ENCODE measurements around the gene CSNK1G2. TPM values are rescaled to one million over a fixed set of nuclear protein-coding genes. Genes with fewer than 3 reads are reported as not detected.
A peak's percentile ranks its signal among the peaks of the same experiment; 100 is the strongest.

Gene CSNK1G2
- total RNA-seq, 2 experiments from 2014 or later: 51.9 to 57.5 TPM

- Mint-ChIP-seq H3K4me1 (ENCODE audit: low read depth) (peaks cover 12% of the 10 kb centered on the region), H3K4me3 (no peak overlapping the region), H3K36me3 (ENCODE audit: low read depth) (peaks cover 1% of the 10 kb centered on the region), H3K27ac (no peak overlapping the region), H3K27me3 (no peaks in the 10 kb centered on the region), H3K9me3 (no peaks in the 10 kb centered on the region)
- DNase-seq: no peak
- POLR2A ChIA-PET: interaction anchor here (0.6 kb wide), 1 partner anchor 166 kb away, joined by 3 read pairs; no protein-coding TSS in a partner anchor
- TF ChIP-seq CTCF (IDR thresholded peaks at IDR 0.05): no peak
- CTCF ChIA-PET: interaction anchor here (1.3 to 1.8 kb wide), 2 partner anchors 21 to 95 kb away, joined by 4 read pairs; no protein-coding TSS in a partner anchor
- no peak for ATAC-seq
- intact Hi-C loops (cut with micrococcal nuclease): no loop called here
Measured at GRCh38 chr19:1924320-1924961, 16.5 kb upstream of the CSNK1G2 start.

- peaks cover 20% of the 10 kb centered on the region for H3K4me1 Mint-ChIP-seq (ENCODE audit: low read depth)
- POLR2A ChIA-PET: no interaction called here
Measured at GRCh38 chr19:1925544-1925943, 15.4 kb upstream of the CSNK1G2 start.

GRCh38 chr19:1929021-1929742 lies 11.8 kb upstream of the CSNK1G2 start:
- Mint-ChIP-seq H3K36me3 (ENCODE audit: low read depth) (peaks cover 3% of the 10 kb centered on the region), H3K4me3 (peak overlapping the region; percentile 58), H3K4me1 (ENCODE audit: low read depth) (peaks cover 15% of the 10 kb centered on the region), H3K9me3 (peaks cover 8% of the 10 kb centered on the region), H3K27me3 (no peaks in the 10 kb centered on the region), H3K27ac (no peak overlapping the region)
- peak; percentile 87 for DNase-seq
- intact Hi-C loops (cut with micrococcal nuclease): no loop called here
- peak; percentile 93 for ATAC-seq
- POLR2A ChIA-PET: interaction anchor here (0.6 to 0.8 kb wide), 4 partner anchors 8 to 103 kb away, joined by 3 read pairs; no protein-coding TSS in a partner anchor
- peak; percentile 95 for TF ChIP-seq CTCF (IDR thresholded peaks at IDR 0.05)
- CTCF ChIA-PET: interaction anchor here (0.7 to 2.1 kb wide), 21 partner anchors 13 to 163 kb away, joined by 3 to 7 read pairs (median 4); partner anchors contain the start of gene ABHD17A

More at GRCh38 chr19:1925544-1925943, 15.4 kb upstream of the CSNK1G2 start:
- intact Hi-C loops (cut with micrococcal nuclease): no loop called here
- DNase-seq (no peak), ATAC-seq (no peak)
- Mint-ChIP-seq H3K36me3 (ENCODE audit: low read depth) (no peaks in the 10 kb centered on the region), H3K4me3 (no peak overlapping the region), H3K9me3 (no peaks in the 10 kb centered on the region), H3K27ac (no peak overlapping the region), H3K27me3 (no peaks in the 10 kb centered on the region)
- no peak for TF ChIP-seq CTCF (IDR thresholded peaks at IDR 0.05)
- CTCF ChIA-PET: no interaction called here

- POLR2A ChIA-PET: interaction anchor here (0.6 kb wide), 1 partner anchor 25 kb away, joined by 3 read pairs; no protein-coding TSS in a partner anchor
- TF ChIP-seq CTCF (IDR thresholded peaks at IDR 0.05): no peak
Measured at GRCh38 chr19:1931445-1931844, 9.5 kb upstream of the CSNK1G2 start.

GRCh38 chr19:1932395-1932794 lies 8.6 kb upstream of the CSNK1G2 start:
- ATAC-seq: no peak
- Mint-ChIP-seq H3K36me3 (ENCODE audit: low read depth) (peaks cover 7% of the 10 kb centered on the region), H3K27ac (no peak overlapping the region), H3K27me3 (no peaks in the 10 kb centered on the region), H3K4me1 (ENCODE audit: low read depth) (peaks cover 15% of the 10 kb centered on the region), H3K4me3 (no peak overlapping the region), H3K9me3 (peaks cover 12% of the 10 kb centered on the region)
- DNase-seq: no peak
- ChIA-PET CTCF (no interaction called here), POLR2A (no interaction called here)
- intact Hi-C loops (cut with micrococcal nuclease): no loop called here
- TF ChIP-seq CTCF (IDR thresholded peaks at IDR 0.05): no peak

More at GRCh38 chr19:1931445-1931844, 9.5 kb upstream of the CSNK1G2 start:
- no peak overlapping the region for H3K27ac Mint-ChIP-seq
- DNase-seq (no peak), ATAC-seq (no peak)
- CTCF ChIA-PET: interaction anchor here (1.0 kb wide), 1 partner anchor 50 kb away, joined by 3 read pairs; no protein-coding TSS in a partner anchor
- intact Hi-C loops (cut with micrococcal nuclease): no loop called here
- H3K27me3 Mint-ChIP-seq: no peaks in the 10 kb centered on the region
- H3K4me3 Mint-ChIP-seq: no peak overlapping the region
- H3K9me3 Mint-ChIP-seq: peaks cover 12% of the 10 kb centered on the region
- peaks cover 15% of the 10 kb centered on the region for H3K4me1 Mint-ChIP-seq (ENCODE audit: low read depth)
- H3K36me3 Mint-ChIP-seq (ENCODE audit: low read depth): peaks cover 7% of the 10 kb centered on the region
